Heart right ventricle (tissue), 16 donors: Measurements from ENCODE around the gene SFT2D1. TPM values are rescaled to one million over a fixed set of nuclear protein-coding genes. Genes with fewer than 3 reads are reported as not detected.

Experiments
- ATAC-seq, 8 donors: fragments of 200-7000 bp; cut with Tn5 transposase; one replicate each; pipeline ENCODE4 v1.9.1; 2020; ENCODE audit warnings: mild to moderate bottlenecking in 8 of 8, moderate library complexity in 8 of 8, moderate number of reproducible peaks in 1 of 8
- DNase-seq, 2 donors: peaks; one replicate each; pipeline ENCODE4 v3.0.0-alpha.2; 2020
- H3K27ac ChIP-seq, 10 donors: fragments of 200-600 bp; sonication (generic) in 2 of 10; one replicate each; pipeline versions ENCODE4 v1.5.0 to v1.8.0; 2020 to 2022; ENCODE audit warnings: mild to moderate bottlenecking in 3 of 10
- H3K27me3 ChIP-seq, 7 donors: fragments of 200-600 bp; one replicate each; pipeline ENCODE4 v1.8.0; 2021 to 2022; ENCODE audit warnings: mild to moderate bottlenecking in 2 of 7
- H3K36me3 ChIP-seq, 9 donors: fragments of 200-600 bp; sonication (generic) in 1 of 9; one replicate each; pipeline versions ENCODE4 v1.5.0 to v1.8.0; 2020 to 2022; ENCODE audit warnings: mild to moderate bottlenecking in 2 of 9
- H3K4me1 ChIP-seq, 9 donors: fragments of 200-600 bp; sonication (generic) in 1 of 9; one replicate each; pipeline versions ENCODE4 v1.5.0 to v1.8.0; 2020 to 2022; ENCODE audit warnings: mild to moderate bottlenecking in 4 of 9
- H3K4me3 ChIP-seq, 10 donors: fragments of 200-600 bp; sonication (generic) in 2 of 10; one replicate each; pipeline versions ENCODE4 v1.5.0 to v1.8.0; 2020 to 2022; ENCODE audit warnings: mild to moderate bottlenecking in 7 of 10, moderate library complexity in 2 of 10
- H3K9me3 ChIP-seq, 11 donors: fragments of 200-600 bp in 10 of 11; sonication (generic) in 2 of 11; one replicate each; pipeline versions ENCODE4 v1.5.0 to v1.8.0; 2013 to 2022; ENCODE audit warnings: mild to moderate bottlenecking in 2 of 11, control low read depth in 1 of 11, moderate library complexity in 1 of 11
- CTCF ChIP-seq, 9 donors: fragments of 200-600 bp; sonication (generic) in 2 of 9; IDR thresholded peaks; one replicate each; pipeline versions ENCODE4 v1.5.0 to v1.8.0; 2021 to 2022; ENCODE audit warnings: antibody characterized with exemption in 9 of 9, mild to moderate bottlenecking in 5 of 9, moderate library complexity in 1 of 9
- WGBS, 2 donors: extraction: QIAGEN DNeasy Blood & Tissue Kit; methylation state at CpG; one replicate each; pipeline ENCODE4 v1.1.7; 2013; ENCODE audit warnings: inconsistent platforms in 1 of 2; 5-methylcytosine and 5-hydroxymethylcytosine counted together
- intact Hi-C, 10 donors: fragments of 100-400 bp; cut with DNase I; formaldehyde crosslinking; loops; one replicate each; pipeline versions ENCODE4 v1.11.1 to v1.14.2; 2022
- polyA plus RNA-seq, 2 donors: library from polyadenylated mRNA; stranded (reverse); fragments of 200-250 nt; gene quantifications; one replicate each; pipeline ENCODE4 v1.2.3, GENCODE V29; 2013
- total RNA-seq, 10 donors: library from RNA; stranded (reverse); fragmentation: NEBNext Ultra II Directional in 3 of 10; extraction: Animal tissue kit (Norgen Biotek cat#: 25700) in 3 of 10; gene quantifications; one replicate each; pipeline versions ENCODE4 v1.2.1 to v1.2.4, GENCODE V29; 2021 to 2023
- donor health status: Arrhythmogenic right ventricular cardiomyopathy.
- donor health status: ischemic (EF 13 %, LVEDD 7.1; RV severe dilation, severe dysfunction).
- donor health status: healthy with polysubstance abuse.
- donor health status: DM: no; HTN: yes; CAD: no.
- donor health status: DM: no; HTN: no; CAD: no.
- donor health status: ischemic (EF 25% LVEDD 6.9; RV normal size, moderate dysfunction).
- donor health status: ischemic (EF 25% LVEDD 5.7; RV mildly dilated, moderate dysfunction).
- donor health status: healthy.
- donor health status: DM: yes; HTN: yes; CAD: no.
- donor health status: Ischemic cardiomyopathy.
- donor health status: ischemic (EF 35%, LVEDD 5.7; RV mildly dilated, moderate dysfunction).
- donor health status: nonischemic (EF 11% LVEDD 7.7; RV severe dilation, severe dysfunction).
- donor health status: DM: yes; HTN: yes; CAD: no.
- donor health status: PGD.
- donor health status: ischemic (EF 29% LVEDD 5.4; RV normal size, mild dysfunction).
- donor health status: nonischemic (EF 23%, LVEDD 6.1; RV moderate dilation, normal function).

SFT2D1 gene
- total and polyA plus RNA-seq, 12 donors: 15.6 to 43.6 (median 22.1) TPM

GRCh38 chr6:166274739-166275370, 67.5 kb downstream of the SFT2D1 start:
- ATAC-seq (peak in 1 of 8 donors; percentile 25), DNase-seq (no peak)
- Histone ChIP-seq H3K36me3 (no peaks in the 10 kb centered on the region), H3K4me1 (peaks cover 0 to 6% (median 0%) of the 10 kb centered on the region in 9 donors), H3K4me3 (no peak overlapping the region), H3K9me3 (no peaks in the 10 kb centered on the region), H3K27me3 (peaks cover 0 to 28% (median 18%) of the 10 kb centered on the region in 7 donors), H3K27ac (no peak overlapping the region)
- TF ChIP-seq CTCF (IDR thresholded peaks at IDR 0.05): no peak
- 70 to 75% methylated on average over 13 of the region's 13 CpGs for WGBS, 2 donors
- intact Hi-C loops: loop anchor here in 7 of 10 donors (1.0 to 5.0 kb wide), 4 partner anchors 107 to 127 kb away; partner anchors contain the start of gene MPC1 (in 1 of the 7)

- no peak for DNase-seq
- 67 to 79% methylated on average over 4 of the region's 4 CpGs for WGBS, 2 donors
- intact Hi-C loops: loop anchor here in 4 of 10 donors (2.0 kb wide), 1 partner anchor 127 kb away; no protein-coding TSS in a partner anchor
- Histone ChIP-seq H3K4me1 (peaks cover 0 to 6% (median 0%) of the 10 kb centered on the region in 9 donors), H3K4me3 (no peak overlapping the region), H3K36me3 (no peaks in the 10 kb centered on the region), H3K27ac (no peak overlapping the region), H3K27me3 (peaks cover 0 to 35% (median 25%) of the 10 kb centered on the region in 7 donors), H3K9me3 (no peaks in the 10 kb centered on the region)
- TF ChIP-seq CTCF (IDR thresholded peaks at IDR 0.05): no peak
- no peak for ATAC-seq
These were observed 68.2 kb downstream of the SFT2D1 start for GRCh38 chr6:166274163-166274562.

- H3K36me3 ChIP-seq: no peaks in the 10 kb centered on the region
- no peak overlapping the region for H3K4me3 ChIP-seq
- no peak overlapping the region for H3K27ac ChIP-seq
- TF ChIP-seq CTCF (IDR thresholded peaks at IDR 0.05): no peak
- H3K4me1 ChIP-seq: peaks cover 0 to 6% (median 0%) of the 10 kb centered on the region in 9 donors
- 86 to 90% methylated on average over 9 of the region's 9 CpGs for WGBS, 2 donors
- no peaks in the 10 kb centered on the region for H3K9me3 ChIP-seq
- H3K27me3 ChIP-seq: peaks cover 0 to 57% (median 47%) of the 10 kb centered on the region in 7 donors
- no peak for DNase-seq
- intact Hi-C loops: no loop called here
- ATAC-seq: peak in 1 of 8 donors; percentile 28
These were observed 71.0 kb downstream of the SFT2D1 start for GRCh38 chr6:166271376-166271765.

- intact Hi-C loops: no loop called here
- Histone ChIP-seq H3K36me3 (no peaks in the 10 kb centered on the region), H3K4me1 (peaks cover 0 to 4% (median 0%) of the 10 kb centered on the region in 9 donors), H3K4me3 (no peak overlapping the region), H3K27me3 (peaks cover 0 to 57% (median 47%) of the 10 kb centered on the region in 7 donors), H3K9me3 (no peaks in the 10 kb centered on the region), H3K27ac (no peak overlapping the region)
- DNase-seq: no peak
- no peak for ATAC-seq
- 73 to 82% methylated on average over 10 of the region's 10 CpGs for WGBS, 2 donors
- TF ChIP-seq CTCF (IDR thresholded peaks at IDR 0.05): no peak
These were observed 71.5 kb downstream of the SFT2D1 start for GRCh38 chr6:166270706-166271375.

Other genes with a start within 250 kb of the SFT2D1 start
- not detected for gene TBXT, start 174.7 kb downstream of the SFT2D1 start, total RNA-seq
- not detected for gene TBXT, start 174.7 kb downstream of the SFT2D1 start, polyA plus RNA-seq
- gene PRR18, start 34.2 kb downstream of the SFT2D1 start, total RNA-seq: under 1 TPM in 4 of 10 donors, not detected in 6; 0.08 to 0.20 (median 0.15) TPM
- gene PRR18, start 34.2 kb downstream of the SFT2D1 start, polyA plus RNA-seq: under 1 TPM in 1 of 2 donors, not detected in 1; 0.03 TPM
- 100 to 1,000 TPM; 276 to 736 (median 588) TPM for gene MPC1, start 40.4 kb upstream of the SFT2D1 start, total RNA-seq
- gene MPC1, start 40.4 kb upstream of the SFT2D1 start, polyA plus RNA-seq: 100 to 1,000 TPM; 358 to 359 TPM
- 1 to 10 TPM in 4 of 10 donors, under 1 TPM in 6; 0.25 to 2.4 (median 0.74) TPM for gene RAMACL, start 244.1 kb upstream of the SFT2D1 start, total RNA-seq
- gene RAMACL, start 244.1 kb upstream of the SFT2D1 start, polyA plus RNA-seq: under 1 TPM; 0.20 to 0.29 TPM